HG02938 (cell line): ENCODE measurements around the gene ADARB2.

Source experiments
- ATAC-seq: cut with Tn5 transposase; IDR thresholded peaks from one replicate; pipeline ENCODE4 v1.9.1; 2021; ENCODE audit warnings: mild to moderate bottlenecking, moderate library complexity; ENCODE audit not compliant: unreplicated experiment

Gene ADARB2

DNA sequence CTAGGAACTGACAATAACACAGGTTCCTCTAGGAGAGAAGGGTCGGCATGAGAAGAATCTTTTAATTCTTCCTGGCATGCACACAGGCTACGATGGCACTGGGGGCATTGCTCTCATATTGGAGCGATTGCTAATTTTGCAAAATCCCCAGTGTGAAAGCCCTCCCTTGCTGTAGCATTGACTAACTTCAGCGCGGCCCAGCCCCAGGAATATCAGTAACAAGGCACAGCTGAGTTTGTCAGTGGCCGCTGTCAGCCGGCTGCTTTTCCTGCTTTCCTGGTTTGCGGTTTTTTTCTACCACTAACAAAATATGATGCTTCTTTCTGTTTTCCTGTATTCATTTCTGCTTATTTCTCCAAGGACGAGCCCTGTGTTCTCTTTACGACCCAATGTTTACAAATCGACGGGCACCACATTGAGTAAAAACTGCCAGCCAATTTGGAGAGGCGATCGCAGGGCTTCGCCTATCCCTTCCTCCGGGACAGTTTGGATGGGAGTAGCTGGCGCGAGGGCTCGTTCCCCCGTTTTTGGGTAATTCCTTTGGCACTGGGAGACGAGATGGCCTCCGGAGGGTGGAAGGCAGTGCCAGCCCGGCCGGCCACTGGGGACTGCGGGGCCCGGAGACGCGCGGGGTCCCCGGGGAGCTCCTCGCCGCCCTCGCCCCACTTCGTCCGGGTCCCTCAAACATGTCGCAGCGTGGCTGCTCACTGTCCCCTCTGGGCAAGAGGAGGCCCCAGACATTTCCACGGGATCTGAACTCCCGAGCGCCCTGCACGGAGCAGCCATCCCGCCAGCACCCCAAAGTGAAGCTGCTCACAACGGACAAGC is 967 bp downstream of the ADARB2 start:
- ATAC-seq = no peak

DNA sequence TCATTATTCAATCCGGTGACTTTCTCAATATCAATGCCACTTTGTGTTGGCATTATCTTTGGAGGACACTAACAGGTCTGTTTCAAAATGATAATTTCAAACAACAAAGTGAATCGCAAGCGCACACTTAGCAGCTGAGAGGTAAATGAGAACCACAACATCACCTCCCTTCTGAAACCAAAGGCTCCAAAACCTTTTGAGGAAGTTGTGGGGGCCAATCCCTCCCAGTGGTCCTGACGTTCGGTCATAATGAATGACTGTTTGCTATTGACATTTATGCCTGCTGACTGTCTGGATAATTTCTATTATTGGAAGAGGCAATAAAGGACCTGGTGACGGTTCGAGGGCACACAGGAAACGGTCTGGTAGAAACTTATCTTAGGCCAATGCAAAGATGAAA is 1.8 kb downstream of the ADARB2 start:
- ATAC-seq = no peak

DNA sequence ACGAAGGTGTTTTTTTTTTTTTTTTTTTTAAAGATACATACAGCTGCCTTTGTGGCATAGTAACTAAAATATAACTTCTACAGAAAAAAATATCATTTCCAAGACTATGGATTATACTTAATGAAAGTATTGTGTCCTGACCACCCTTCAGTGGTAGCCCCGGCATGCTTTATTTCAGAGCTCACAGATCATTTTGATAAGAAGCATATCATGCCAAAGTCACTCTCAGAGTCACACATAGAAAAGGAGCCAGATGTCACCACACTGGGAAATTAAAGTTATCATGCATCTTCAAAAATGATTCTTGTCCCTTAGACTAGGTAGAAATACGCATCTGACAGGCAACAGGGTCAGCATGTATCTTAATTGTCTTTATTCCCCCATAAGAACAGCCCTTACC is 3.0 kb downstream of the ADARB2 start:
- ATAC-seq = no peak

DNA sequence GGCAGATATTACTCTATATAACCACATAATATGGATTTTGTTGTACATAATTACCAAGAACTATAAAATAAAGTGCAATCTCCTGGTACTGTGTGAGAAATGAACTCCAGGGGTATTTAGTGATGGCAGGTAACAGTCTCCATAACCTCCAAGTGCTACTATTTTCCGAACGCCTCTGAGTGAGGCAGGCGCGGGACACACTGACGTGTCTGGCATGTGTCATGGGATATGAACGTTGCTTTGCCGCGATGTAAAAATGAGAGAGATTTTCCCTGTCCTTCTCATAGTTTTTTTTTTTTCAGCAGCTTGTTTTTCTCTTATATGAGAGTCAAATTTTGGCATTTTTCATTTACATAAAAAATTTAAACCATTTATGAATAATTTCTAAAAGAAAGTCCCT is 3.6 kb downstream of the ADARB2 start:
- no peak for ATAC-seq

DNA sequence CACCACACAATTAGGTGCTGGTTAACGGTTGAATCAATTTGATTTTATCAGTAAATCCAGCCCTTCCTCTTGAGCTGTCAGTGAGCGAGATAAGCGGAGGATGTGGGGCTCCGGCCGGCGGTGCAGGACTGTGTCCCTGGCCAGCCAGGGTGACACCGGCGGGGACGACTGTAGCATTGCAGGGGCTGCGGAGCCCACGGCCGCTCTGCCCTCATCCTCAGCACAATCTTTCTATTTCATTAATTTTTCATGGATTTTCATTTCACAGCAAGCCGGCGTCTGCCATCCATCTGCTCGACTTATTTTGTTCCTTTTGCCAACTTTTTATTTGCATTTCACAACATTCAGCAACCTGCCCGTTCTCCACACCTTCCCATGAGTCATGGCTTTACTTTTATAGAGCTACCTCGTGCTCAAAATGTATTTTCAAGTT is 4.7 kb downstream of the ADARB2 start:
- no peak for ATAC-seq

DNA sequence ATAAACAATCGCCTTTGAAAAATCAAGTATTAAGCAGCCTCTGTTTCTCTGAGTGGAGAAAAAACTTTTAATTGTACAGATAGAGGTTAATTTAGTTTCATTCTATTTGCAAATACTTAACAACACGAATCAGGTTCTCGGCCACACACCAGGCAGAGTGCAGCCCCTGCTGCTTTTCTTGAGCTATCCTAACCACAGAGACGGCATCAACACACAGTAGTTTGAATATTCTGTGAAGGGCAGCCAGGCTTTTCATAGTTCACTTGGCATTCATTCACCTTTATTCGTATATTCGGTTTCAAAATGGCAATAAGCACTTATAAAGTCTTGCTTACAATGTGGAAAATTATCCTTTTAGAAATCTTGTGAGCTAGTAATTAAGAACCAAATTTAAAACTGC is 5.7 kb downstream of the ADARB2 start:
- no peak for ATAC-seq

DNA sequence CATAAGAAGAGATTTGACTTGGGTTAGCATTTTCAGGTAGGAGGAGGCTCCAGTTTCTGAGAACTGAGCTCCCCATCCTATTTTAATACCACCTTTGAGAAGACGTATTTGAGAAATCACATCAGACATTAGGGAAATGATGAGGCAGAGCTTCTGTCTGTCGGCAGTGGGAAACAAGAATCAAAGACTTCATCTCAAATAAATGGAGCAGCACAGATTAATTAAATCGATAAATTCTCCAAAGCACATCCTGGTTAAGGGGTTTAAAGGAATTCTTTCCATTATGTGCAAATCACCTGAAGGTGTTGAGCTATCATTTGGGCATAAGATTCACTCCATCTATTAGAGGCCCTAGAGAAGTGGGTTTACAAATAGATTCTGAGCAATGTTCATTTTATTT is 7.6 kb downstream of the ADARB2 start:
- no peak for ATAC-seq

DNA sequence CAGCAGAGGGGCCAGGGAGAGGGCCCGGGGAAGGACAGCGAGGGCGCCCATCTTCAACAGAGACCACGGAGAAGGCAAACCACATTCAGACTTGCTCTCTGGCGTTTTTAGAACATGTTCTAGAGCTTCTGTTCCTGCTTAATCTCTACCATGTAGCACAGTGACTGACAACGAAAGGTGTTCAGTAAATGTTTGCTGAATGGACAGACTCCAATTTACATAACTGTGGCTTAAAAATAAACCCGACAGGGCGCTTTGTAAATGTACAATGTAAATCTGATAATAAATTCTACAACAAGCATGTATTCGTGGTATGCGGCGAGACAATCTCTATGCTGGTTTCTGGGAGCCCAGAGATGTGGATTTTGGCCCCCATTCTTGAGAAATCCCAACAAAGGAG is 10.5 kb downstream of the ADARB2 start:
- ATAC-seq = no peak

DNA sequence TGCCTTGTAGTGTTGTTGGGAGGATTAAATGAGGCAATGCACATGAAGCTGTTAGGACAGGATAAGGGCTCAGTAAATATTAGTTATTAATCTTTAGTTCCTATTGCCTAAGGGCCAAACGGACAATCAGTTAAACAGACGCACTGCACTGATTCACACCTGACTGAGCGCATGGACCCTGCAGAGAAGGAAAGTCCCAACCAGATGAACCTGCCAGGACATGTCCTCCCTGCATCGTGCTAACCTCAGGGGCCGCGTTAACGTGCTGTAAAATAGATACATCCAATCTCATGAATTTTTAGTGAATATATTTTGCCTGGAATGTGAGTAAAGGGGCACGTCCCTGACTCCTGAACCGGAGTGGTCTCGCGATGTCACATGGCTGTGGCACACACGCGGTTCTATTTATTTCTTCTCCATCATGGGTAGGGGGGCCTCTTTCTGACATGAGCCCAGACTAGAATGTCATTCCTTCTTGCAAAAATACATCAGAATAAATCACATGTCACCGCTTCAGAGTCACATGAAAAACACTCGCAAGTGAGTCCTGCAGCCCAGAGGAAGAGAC is 12.3 kb downstream of the ADARB2 start:
- ATAC-seq = no peak

DNA sequence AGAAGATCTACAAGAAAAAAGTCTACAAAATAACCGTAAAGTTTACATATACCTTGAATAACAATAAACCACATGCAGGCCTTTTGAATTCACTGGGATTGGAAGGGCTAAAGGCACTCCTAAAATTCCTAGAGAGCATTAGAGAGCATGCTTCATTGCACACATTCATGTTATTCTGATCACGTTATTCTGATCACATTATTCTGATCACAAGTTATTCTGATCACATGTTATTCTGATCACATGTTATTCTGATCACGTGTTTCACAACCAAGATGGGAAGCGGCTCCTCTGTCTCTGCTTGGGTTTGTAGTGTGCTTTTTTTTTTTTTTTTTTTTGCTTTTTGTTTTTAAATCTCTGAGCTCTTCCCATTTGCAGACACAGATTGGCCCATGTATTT is 20.5 kb downstream of the ADARB2 start:
- no peak for ATAC-seq

DNA sequence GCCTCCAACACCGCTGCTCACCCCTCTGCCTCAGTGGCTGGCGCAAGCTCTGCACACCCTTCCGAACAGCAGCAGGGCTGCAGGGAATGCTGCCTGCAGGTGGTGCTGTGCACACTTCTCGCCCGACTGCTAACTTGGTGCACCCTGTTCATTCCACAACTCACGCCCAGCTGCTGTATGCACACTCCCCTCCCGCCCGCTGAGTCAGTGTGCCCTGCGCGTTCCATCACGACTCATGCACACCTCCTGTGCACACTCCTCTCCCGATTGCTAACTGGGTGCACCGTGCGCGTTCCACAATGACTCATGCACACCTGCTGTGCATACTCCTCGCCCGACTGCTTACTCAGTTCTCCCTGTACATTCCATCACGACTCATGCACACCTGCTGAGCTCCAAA is 21.5 kb downstream of the ADARB2 start:
- ATAC-seq = no peak

DNA sequence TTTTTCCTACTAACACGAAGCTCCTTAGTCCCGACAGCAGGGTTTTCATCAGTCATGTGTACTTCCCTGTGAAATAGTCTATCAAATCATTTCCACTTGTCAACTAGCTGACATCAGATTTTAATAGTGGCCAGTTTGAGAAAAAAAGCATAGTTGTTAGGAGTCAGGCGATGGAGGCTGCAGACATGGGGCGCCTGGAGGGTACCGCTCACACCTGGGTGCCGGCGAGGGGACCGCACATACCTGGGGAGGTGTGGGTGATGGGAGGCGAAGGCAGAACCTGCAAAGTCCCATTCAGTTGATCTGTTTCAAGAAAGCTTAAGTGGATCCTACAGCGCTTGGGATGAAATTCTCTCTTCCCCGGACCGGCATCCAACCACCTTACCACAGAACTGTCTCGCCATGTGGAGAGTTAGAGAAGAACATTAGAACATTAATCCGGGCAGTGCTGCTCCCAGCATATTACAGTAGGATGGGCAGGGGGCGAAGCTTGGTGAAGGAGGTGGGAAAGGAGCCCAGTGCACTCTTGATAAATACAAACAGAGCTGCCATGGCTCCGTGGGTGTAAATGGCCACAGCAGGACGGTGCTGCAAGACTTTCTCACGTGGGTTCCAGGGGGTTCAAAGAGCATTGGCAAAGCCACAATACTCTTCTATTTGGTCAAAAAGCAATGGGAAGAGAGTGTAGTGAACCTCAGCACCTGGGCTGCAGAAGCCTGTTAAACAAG is 24.2 kb downstream of the ADARB2 start:
- no peak for ATAC-seq

DNA sequence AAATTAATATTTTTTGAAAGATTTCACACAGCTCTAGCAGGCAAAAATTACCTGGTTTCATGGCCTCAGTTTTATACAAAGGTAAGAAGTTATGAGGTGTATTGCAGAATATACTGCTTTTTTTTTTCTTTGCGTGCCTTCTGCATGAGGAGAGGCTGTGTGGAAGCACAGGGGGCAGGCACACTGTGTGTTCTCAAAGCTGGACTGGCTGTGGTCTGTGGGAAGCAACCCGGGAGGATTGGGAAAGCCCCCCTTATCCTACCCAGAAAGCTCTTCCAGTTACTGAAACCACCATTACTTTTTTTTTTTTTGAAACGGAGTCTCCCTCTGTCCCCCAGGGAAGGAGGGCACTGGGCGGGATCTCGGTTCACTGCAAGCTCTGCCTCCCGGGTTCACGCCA is 25.0 kb downstream of the ADARB2 start:
- no peak for ATAC-seq

DNA sequence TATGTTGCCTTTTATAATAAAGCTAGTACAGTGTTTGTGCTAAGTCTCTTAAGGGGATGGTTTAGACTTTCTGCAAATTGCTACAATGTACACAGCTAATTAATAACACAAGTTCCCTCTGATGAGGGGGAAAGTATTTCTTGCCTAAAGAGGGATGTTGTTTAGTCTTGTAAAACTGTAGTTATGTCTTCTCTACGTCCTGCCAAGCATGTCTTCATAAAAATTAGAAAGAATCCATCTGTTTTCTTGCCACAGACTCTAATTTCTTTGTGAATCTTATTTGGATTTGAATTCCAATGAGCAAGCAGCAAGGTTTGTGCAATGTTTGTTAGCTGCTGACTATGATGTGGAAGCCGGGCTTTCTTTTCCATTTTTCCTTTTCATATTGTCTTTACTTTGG is 28.2 kb downstream of the ADARB2 start:
- no peak for ATAC-seq

DNA sequence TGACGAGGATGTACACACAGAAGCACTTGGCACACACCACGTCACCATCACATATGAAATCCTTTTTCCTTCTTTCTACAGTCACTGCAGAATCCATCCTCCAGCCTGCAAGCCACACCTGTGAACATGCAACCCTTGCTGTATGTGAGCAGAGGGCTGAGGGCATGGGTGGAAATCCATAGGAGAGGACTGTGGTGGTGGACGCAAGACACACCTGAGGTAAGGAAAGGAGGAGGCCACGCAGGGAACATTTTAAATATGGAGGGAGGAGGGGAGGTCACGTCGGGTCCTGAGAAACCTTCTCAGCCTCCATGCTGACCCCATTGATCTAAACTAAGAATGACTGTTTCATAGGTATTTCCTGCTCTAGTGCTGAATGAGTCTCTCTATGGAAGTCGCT is 28.6 kb downstream of the ADARB2 start:
- no peak for ATAC-seq

DNA sequence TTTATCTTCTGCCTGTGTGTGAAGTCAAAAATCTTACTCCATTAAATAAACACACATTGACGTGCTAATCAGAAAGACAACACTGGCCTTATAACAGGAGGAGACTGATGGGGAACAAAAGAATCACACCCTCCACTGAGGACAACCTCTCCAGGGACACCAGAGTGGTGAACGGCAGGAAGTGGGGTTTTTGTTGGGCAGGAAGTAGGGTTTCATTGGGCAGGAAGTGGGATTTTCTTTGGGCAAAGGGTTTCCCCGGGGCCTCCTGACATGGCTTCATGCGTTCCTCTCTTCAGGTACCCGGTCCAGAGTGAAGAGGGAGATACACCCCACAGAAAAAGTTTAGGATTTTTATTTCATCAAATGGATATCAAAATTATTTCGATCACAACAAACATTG is 30.6 kb downstream of the ADARB2 start:
- ATAC-seq = no peak

DNA sequence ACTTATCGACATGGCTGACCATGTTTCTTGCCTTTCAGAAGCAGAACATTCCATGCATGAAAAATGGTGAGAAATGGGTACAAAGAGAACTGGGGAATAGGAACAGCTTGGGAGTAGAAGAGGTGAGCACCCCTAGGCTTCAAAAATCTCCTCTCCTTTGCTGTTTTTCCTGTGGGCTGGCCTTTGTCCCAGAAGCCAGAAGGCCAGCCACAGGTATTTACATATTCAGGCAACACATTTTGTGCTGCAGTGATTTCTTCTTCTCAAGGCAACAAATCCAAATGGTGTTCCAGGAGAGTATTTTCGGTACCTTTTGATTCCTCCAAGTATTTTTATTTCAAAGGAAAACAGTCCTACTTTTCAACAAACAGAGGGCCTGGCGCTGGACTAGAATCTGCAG is 31.1 kb downstream of the ADARB2 start:
- no peak for ATAC-seq

DNA sequence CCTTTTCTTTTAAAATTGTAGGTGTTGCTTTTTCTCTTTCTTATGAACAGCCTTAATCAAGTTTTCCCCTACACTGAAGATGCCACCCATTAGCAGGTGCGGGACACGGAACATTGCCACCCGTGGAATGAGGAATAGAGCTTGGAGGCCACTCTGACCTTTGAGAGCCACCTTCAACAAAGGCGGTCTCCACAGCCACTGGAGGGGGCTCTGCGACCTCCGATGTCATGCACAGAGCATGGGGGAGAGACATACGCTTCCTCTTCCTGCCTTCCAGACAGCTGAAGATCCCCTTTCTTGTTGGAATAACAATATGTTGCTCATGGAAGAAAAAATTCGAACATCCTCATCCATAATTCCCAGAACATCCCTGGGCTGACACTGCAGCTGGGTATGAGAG is 39.1 kb downstream of the ADARB2 start:
- no peak for ATAC-seq

DNA sequence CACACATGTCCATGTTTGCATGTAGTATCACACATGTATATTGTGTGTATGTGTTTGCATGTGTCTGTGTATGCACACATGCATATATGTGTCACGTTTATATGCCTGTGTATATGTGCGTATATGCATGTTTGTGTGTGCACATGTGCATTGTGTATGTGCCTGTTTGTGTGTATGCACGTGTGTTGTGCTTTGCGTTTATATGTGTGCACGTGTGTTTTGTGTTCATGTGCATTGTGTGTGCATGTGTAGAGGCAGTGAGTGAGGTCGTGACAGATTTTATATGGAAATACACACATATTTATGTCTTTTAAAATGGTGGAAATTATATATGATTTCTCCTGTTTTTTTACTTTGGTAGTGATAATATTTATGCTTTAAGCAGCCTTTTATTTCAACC is 41.2 kb downstream of the ADARB2 start:
- no peak for ATAC-seq

DNA sequence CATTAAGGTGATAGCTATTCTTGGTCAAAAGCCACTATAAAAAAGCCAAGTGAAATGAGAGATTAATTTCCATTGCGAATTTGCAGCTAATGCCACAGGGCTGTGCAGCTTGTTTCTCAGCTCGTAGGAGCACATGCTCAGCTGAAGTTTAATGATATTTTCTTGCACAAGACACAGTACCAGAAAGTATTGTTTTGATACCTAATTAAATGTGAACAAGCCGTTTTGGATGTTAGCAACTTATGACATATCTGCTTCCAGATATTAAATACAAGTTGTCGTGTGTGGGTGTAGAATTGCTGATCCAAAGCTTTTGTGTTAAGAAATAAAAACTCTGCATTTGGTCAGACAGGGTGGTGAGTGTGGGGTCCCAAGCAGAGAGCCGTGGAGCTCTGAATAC is 47.2 kb downstream of the ADARB2 start:
- no peak for ATAC-seq

DNA sequence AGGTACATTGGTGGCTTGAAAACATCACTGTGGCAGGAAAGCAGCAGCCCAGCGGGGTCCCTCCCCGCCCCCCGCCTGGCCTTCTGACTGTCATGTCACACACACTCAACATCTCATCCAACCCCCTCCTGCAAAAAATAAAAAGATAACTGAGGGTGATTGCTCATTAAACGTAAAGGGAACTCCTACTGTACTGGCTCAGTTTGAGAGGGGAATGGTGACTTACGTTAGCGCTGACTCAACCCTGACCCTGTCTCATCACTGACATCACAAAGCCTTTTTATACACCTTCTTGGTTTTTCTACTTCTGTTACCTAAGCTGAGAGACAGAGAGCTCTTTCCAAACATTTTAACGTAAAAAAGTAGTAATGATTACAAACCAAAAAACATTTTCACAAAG is 48.8 kb downstream of the ADARB2 start:
- ATAC-seq = no peak

DNA sequence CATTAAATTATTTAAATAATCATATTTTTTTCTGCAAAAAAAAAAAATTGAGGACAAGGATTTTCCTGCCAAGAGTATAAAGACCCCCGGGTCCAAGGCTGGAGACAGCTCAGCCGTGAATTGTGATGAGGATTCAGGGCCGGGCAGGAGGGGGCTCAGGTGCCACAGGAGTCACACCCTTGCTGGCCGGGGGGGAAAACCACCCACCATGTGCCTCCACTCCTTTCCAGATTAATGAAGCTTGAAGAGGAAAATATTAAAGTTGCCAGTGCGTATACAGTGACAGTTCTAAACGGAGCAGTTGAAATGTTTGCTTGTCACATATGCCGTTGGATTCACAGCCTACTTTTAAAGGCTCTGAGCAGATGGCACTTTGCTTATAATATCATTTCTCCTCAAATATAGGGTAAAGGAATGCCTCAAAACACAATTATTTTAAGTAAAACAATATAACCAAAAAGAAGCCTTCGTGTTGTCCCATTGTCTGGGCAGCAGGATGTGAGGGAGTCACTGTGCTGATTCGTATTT is 49.6 kb downstream of the ADARB2 start:
- no peak for ATAC-seq
